ENCODE data around the gene PDE2A.

- TF ChIP-seq CTCF (IDR thresholded peaks at IDR 0.05; ENCODE audit: borderline replicate concordance, extremely low read depth, low read length, poor library complexity, severe bottlenecking): no peak
- no peak for TF ChIP-seq EZH2 (IDR thresholded peaks at IDR 0.05; ENCODE audit: borderline replicate concordance, low read depth, low read length, severe bottlenecking)
Measured at GRCh38 chr11:72534371-72535193, 139.6 kb downstream of the PDE2A start.
